GM10847 (cell line): ENCODE data around the gene AGPAT2.

ENCODE experiments used
- POLR2A ChIP-seq: IDR thresholded peaks from 2 replicates; pipeline ENCODE4 v1.6.1; 2011; ENCODE audit not compliant: insufficient read length; ENCODE audit errors: extremely low read depth

The AGPAT2 gene

GRCh38 chr9:136723362-136723976 is 36.2 kb upstream of the AGPAT2 start:
- TF ChIP-seq POLR2A, result peak; percentile 2

GRCh38 chr9:136722969-136723356 is 35.7 kb upstream of the AGPAT2 start:
- no peak for TF ChIP-seq POLR2A

GRCh38 chr9:136722093-136722968 is 35.1 kb upstream of the AGPAT2 start:
- TF ChIP-seq POLR2A, result no peak

- TF ChIP-seq POLR2A, result no peak
Measured at GRCh38 chr9:136721339-136722092, 34.3 kb upstream of the AGPAT2 start.

GRCh38 chr9:136720898-136721338 is 33.7 kb upstream of the AGPAT2 start:
- no peak for TF ChIP-seq POLR2A

- no peak for TF ChIP-seq POLR2A
Measured at GRCh38 chr9:136720251-136720897, 33.1 kb upstream of the AGPAT2 start.

- no peak for TF ChIP-seq POLR2A
Measured at GRCh38 chr9:136719195-136719880, 32.1 kb upstream of the AGPAT2 start.

GRCh38 chr9:136718345-136719194 is 31.3 kb upstream of the AGPAT2 start:
- TF ChIP-seq POLR2A, result no peak

- TF ChIP-seq POLR2A, result no peak
Measured at GRCh38 chr9:136717399-136717798, 30.1 kb upstream of the AGPAT2 start.

- TF ChIP-seq POLR2A, result no peak
Measured at GRCh38 chr9:136714893-136715274, 27.6 kb upstream of the AGPAT2 start.

GRCh38 chr9:136714096-136714892 is 27.0 kb upstream of the AGPAT2 start:
- TF ChIP-seq POLR2A, result no peak

- no peak for TF ChIP-seq POLR2A
Measured at GRCh38 chr9:136713550-136713949, 26.3 kb upstream of the AGPAT2 start.
